ENCODE measurements around the gene LSM14A. TPM values are rescaled to one million over a fixed set of nuclear protein-coding genes. Genes with fewer than 3 reads are reported as not detected.

Gene LSM14A
- total RNA-seq, 1 donor from 2014 or later = 86.1 TPM

Other genes with a start within 250 kb of the LSM14A start
- 49.6 TPM for gene GARRE1, start 82.0 kb downstream of the LSM14A start, total RNA-seq
- gene GPI, start 192.7 kb downstream of the LSM14A start, total RNA-seq = 185 TPM
- 15.8 TPM for gene PDCD2L, start 231.9 kb downstream of the LSM14A start, total RNA-seq

Measured in tongue (tissue), 1 donor.